ENCODE data around the gene SDC1.
"Not testable (repeated sequence)": the region's sequence is repeated elsewhere in the genome, so short reads cannot be mapped to it uniquely, and the experiment has no call there.

The SDC1 gene

GRCh38 chr2:20224716-20225293 lies at the start of gene SDC1:
Gene SDC1, minus strand, starts transcription at chr2:20225130. Its CDS starts 263 bp downstream, at chr2:20224867.
- DNase-seq: no peak

DNA sequence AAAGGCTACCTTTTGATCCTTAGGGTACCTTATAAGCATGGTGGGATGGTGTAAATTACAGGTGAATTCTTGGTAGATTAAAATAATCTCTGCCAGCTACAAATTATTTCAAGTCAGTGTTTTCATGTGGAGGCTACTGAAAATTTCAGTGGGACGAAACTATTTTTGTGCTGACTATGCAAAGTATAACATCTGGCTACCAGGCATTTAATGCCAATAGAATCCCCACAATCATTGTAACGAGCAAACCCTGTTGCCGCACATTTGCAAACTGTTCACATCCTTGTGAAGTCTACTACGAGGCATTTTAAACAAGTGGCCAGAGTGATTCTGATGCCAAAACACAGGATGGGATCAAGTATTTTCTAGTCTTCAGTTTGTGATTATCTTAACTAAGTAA lies 48.1 kb upstream of the SDC1 start:
- no peak for DNase-seq

GRCh38 chr2:20268317-20268716 lies 43.4 kb upstream of the SDC1 start:
- not testable (repeated sequence) for DNase-seq

DNA sequence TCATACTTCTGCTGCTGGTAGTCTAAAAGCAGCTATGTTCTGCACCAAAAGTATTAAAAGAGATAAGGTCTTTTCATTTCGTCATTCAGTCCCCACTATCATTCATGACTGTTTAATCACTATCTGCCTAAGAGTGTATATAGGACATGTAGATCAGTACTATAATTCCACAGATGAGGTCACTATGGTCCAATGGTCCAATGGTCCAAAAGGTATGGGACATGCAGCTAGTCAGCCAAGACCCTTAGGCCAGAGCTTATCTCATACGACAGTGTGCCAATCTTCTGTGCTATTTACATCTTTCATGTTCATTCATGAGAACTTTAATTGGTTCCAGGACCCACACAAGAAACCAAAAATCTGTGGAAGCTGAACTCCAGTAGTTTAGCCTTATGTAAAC lies 42.6 kb upstream of the SDC1 start:
- no peak for DNase-seq

DNA sequence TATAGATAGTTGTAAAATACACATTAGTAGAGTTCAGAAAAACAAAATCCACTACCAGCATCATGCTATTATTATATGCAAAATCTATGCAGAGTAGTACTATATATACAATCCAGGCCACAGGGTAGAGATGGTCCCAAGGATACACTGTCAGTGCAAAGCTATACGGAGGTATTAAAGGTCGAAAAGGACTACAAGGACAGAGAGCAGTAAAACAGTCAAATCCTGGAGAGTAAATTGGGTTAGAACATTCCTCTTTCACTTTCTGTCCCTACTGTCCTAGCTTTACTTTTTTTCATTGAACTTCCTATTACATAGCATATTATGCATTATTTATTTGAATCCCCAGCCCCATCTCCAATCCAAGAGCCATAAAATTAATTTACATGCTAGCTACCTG lies 39.7 kb upstream of the SDC1 start:
- no peak for DNase-seq

GRCh38 chr2:20257411-20257810 lies 32.5 kb upstream of the SDC1 start:
- no peak for DNase-seq

DNA sequence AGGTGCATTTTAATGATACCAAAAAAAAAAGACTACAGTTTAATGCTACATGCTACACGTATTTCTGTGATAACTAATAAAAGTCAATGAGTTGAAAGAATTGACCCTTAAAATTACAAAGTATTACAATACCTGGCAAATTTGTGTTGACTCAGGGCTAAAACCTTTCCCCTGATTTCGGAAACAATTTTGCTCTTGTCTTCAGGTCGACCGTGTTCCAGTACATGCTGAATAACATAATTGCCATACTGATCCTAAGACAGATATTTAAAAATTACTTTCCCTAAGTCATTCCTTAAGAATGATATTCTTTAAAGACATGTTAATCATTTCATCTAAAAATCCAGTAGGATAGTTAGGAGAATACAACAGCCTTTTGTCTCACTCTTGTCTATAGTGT lies 29.8 kb upstream of the SDC1 start:
- DNase-seq: no peak

- DNase-seq: no peak
Observed at GRCh38 chr2:20250436-20250835, 25.5 kb upstream of the SDC1 start.

- DNase-seq: no peak
Observed at GRCh38 chr2:20249170-20249569, 24.2 kb upstream of the SDC1 start.

DNA sequence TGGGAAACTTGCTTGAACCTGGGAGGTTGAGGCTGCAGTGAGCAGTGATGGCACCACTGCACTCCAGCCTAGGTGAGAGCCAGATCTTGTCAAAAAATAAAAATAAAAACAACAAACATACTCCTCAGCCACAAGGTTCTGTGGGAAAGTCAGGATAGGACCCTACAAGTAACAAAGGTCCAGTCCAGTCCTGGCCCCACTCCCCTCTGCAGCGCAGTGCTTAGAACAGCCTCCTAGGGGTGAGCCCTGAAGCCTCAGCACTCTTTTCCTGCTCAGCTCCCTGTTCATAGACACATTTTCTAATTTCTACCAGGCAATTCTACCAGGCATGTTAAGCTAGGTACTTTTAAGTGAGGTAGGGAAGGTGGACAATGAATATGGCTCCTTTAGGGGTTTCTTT lies 22.2 kb upstream of the SDC1 start:
- DNase-seq: no peak

DNA sequence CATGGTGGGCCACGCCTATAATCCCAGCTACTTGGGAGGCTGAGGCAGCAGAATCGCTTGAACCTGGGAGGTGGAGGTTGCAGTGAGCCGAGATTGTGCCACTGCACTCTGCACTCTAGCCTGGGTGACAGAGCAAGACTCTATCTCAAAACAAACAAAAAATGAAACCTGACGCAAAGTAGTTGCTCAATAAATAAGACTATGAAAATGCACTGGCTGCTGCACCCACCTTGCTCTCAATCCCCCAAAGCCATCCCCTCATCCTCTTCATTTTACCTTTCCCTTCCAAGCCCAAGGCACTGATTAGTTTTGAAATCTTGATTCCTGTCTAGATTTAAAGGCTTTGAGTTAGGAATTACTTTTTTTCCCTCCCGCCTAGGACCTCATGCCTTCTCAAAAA lies 18.7 kb upstream of the SDC1 start:
- not testable (repeated sequence) for DNase-seq

DNA sequence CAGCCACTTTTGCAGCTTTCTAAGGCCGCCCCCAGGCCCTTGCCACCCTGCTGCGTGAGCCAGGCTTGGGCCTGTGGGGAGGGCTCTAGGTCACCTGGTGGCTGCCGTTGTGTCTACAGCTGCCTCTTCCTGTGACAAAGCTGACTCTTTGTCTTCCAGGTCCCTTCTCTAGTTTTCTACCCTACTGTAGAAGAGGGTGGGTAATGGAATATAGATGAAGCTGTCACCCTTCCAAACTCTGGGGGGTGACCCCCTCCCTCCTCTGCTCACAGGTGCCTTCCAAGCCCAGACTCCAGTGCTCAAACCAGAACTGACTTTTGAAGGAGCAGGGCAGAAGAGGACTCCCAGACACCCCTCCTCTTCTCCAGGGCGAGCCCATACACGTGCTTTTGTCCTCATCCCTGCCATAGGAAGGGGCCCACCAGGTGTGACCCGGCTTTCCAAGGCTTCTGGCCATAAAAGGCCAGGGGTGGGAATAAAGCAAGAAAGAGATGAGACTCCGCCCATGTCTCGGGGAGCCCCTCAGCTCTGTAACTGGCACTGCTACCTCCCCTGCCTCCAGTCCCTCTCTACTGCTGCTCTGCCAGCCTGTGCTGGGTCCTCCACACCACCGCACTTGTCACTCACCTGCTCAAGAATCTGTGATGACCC lies 17.9 kb upstream of the SDC1 start:
- DNase-seq: peak; percentile 44

- DNase-seq: no peak
Observed at GRCh38 chr2:20241973-20242726, 17.2 kb upstream of the SDC1 start.

DNA sequence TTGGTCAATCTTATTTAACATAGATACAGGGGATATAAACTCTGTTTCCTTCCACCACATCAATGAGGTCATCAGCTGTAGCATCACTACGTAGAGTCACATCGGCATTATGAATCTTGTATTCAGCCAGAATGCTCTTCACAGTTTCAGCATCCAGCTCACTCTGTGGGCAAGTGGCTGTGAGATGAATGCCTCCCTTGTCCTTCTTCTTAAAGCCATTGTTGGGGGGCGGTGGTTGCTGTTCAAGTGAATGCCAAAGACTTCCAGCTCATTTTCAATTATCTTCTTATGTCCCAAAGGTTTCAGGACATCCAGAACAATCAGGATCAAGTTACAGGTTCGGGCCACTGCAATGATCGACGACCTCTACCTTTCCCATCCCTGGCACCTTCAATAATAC lies 15.4 kb upstream of the SDC1 start:
- DNase-seq: not testable (repeated sequence)

GRCh38 chr2:20236496-20236895 lies 11.6 kb upstream of the SDC1 start:
- no peak for DNase-seq

- DNase-seq: no peak
Observed at GRCh38 chr2:20235655-20236305, 10.8 kb upstream of the SDC1 start.

DNA sequence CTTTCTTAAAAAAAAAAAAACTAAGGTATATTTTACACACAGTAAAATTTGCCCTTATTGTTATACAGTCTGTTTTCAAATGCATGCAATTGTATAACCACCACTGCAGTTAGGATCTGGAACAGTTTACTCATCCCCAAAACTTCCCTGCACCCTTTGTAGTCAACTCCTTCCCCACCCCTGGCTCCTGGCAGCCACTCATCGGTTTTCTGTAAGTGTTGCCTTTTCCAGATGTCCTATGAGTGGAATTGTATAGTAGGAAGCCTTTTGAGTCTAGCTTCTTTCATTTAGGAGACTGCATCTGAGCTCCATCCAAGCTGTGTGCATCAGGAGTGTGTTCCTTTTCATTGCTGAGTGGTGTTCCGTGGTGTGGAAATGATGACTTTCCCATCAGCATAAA lies 9.7 kb upstream of the SDC1 start:
- not testable (repeated sequence) for DNase-seq

DNA sequence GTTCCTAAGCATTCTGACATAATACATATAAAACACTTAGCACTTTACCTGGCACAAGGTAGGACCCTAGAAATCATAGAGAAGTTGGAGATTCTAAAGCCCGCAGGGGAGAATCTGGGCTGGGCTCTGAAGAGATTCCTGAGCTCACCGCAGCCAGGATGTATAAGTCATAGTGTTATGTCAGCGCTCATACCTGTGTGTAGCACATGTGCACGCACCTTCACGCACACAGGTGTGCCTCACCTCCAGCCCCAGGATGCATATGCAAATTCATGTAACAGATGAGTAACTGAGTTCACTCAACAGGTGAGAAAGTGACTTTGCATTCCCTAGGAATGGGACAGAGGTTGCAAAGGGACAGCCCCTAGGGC lies 7.9 kb upstream of the SDC1 start:
- no peak for DNase-seq

DNA sequence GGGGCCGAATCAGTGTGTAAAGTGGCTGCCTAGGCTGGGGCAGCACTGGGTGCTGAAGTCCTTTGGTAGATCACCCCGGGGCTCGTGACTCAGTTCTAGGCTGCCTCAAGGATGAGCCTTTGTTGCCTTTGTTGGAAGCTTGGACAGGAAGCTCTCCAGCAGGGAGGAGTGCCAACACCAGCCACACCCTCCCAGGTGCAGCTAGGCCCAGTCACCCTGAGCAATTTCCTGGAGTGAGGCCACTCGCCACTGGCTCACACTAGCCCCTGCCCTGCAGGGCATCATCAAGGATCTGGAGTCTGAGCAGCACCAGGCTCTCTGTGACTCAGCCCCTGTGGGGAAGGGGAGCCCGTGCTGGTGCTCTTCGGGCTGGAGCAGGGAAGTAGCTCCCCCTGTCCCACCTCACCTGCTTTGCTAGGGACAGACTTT lies 6.7 kb upstream of the SDC1 start:
- DNase-seq: peak; percentile 89

DNA sequence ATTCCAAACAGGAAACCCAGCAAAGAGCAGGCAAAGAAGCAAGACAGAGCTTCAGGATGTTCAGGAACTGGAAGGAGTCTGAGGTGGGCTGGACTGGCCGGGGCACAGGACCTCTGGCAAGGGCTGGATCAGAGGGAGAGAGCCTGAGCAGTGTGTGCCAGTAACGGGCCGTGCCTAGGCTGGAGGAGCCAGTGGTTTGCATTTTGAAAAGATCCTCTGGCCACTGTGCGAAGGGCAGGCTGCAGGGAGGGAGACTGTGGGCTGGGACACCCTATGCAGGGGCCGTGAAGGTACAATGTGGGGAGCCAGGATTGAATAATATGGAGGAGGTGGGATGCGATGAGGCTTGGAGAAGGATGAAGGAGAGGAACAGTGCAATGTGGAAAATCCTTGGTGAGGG lies 6.2 kb upstream of the SDC1 start:
- no peak for DNase-seq

DNA sequence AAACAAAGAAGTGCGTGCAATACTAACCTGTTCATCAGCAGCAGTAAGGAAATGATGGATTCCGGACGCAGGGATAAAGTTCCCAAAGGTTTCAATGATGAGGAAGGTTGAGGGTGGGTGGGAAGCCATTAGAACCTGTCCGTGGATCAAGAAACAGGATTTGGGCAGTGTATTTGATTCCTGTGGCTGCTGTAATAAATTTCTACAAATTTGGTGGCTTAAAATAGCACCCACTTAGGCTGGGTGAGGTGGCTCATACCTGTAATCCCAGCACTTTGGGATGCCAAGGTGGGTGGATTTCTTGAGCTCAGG lies 5.1 kb upstream of the SDC1 start:
- DNase-seq: no peak

DNA sequence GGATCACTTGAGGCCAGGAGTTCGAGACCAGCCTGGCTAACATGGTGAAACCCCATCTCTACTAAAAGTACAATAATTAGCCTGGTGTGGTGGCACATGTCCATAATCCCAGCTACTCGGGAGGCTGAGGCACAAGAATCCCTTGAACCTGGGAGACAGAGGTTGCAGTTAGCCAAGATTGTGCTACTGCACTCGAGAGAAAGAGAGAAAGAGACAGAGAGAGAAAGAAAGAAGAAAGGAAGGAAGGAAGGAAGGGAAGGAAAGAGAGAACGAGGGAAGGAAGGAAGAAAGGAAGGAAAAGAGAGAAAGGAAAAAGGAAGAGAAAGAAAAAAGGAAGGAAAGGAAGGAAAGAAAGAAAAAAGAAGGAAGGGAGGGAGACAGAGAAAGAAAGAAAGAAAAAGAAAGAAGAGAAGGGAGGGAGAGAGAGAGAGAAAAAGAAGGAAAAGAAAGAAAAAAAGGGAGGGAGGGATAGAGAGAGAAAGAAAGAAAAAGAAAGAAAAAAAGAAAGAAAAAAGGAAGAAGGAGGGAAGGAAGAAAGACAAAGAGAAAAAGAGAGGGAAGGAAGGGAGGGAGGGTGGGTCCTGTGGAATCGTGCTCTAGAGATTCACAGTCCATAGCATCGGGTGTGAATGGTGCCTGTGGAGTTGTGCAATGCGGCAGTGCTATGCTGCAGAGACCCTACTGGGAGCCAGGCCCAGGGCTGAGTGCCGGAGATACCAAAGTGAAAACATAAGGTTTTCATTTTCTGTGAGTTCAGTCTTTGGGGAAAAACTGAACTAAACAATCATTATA lies 4.6 kb upstream of the SDC1 start:
- DNase-seq: no peak

DNA sequence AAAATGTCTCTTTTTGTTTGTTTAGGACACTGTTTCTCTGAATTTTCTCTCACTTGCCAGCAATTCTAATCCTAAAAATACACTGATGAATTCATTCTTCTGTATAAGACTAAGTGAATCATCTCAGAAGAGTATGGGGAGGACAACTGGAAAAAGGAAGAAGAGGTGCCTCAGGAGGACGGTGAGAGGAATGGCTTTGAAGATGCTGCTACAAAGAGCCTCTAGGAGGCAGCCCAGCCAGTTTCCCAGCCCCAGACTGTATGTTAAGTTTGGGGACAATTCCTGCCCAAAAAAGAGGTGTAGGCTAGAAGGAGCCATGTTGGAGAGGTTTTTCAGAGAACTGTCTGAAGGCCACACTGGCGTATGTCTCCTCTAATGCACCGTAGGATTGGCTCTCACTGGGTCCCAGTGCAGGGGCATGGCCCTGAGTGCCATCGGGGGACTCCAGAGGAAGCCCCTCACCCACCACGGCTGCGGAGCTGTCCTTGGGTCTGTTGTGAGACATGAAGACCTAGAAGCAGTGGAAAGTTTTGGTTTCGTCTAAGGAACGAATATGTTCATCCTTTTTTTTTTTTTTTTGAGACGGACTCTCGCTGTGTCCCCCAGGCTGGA lies 3.1 kb upstream of the SDC1 start:
- no peak for DNase-seq
